SW480 (cell line): ENCODE results near the gene SECTM1.
"Not testable (repeated sequence)": the region's sequence is repeated elsewhere in the genome, so short reads cannot be mapped to it uniquely, and the experiment has no call there.

Experiments used
- DNase-seq: peaks from one replicate; pipeline ENCODE4 v3.0.0-alpha.2; 2016; ENCODE audit warnings: low spot score

The SECTM1 gene

DNA sequence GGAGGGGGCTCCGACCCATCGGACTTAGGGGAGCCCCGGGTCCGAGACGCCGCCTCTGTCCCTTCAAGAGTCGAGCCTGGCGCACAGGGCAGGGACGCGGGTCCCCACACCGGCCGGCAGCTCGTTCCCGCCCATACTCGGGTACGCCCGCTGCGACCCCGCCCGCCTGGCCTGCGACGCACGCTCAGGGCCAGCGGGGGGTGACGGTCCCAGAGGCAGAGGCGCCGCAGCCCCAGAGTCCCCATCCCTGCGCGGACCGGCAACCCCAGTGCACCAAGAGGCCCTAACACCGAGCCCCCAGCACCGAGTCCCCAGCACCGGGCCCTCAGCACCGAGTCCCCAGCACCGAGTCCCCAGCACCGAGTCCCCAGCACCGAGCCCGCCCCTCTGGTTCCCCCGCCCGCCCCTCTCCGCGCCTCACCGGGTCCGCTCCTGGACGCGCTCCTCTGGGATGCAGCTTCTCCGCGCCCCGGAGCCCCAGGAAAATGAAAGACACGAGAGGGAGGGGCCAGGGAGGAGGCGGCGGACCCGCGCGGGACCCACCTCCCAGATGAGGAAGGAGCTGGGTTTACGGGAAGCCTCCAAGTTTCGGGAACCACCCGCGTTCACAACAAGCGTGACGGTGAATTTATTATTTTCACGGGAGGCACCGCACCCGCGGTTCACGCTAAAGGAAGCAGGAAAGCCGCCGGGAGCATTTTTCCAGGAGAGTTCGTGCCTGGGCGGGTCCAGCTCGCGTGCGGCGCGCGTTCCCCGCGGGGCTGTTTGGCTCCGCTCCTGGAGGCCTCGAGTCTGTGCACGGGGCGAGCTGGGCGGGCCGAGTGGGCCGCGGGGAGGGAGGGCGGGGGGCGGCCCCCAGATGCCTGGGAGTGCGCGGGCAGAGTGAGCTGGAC, at the start of gene SECTM1:
Gene SECTM1, minus strand, starts transcription at position 488 of the 893 bp plus-strand sequence. CDS start 6,526 bp downstream, outside the sequence.
- DNase-seq, result no peak

DNA sequence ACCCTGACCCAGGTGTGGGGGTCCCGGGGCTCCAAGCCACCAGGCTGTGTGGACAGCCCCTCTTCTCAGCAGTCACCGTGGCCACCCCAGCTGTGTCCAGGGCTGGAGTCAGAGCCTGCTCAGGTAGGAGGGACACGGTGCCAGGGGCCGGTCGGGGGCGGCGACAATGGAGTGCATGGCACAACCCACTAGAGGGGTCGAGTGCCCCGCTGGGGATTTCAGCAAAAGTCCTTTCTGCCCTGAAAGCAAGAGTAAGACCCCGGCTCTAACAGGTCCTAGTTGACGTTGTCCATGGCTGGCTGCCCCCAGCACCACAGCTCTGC, 49.3 kb upstream of the SECTM1 start:
- no peak for DNase-seq

DNA sequence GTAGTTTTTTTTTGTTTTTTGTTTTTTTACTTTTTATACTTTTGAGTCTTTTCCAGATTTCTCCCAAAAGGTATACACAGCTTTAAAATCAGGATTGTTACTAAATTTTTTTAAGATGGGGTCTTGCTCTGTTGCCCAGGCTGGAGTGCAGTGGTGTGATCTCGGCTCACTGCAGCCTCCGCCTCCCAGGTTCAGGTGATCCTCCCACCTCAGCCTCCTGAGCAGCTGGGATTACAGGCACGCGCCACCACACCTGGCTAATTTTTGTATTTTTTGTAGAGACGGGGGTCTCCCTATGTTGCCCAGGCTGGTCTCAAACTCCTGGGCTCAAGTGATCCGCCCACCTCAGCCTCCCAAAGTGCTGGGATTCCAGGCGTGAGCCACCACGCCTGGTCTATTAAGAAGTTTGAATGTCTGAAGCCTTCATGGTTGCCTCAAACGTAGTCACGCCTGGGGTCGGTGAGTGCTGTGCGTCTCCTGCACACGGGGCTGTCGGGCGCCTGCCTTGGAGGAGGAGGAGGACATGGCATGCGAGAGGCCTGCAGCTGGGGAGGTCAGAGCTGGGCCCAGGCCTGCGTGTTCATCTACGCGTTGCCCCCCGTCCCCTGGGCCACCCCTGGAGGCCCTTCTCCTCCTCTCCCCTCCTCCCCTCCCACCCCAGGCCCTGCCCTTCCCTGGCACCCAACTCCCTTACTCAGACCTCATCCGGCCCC, 48.8 kb upstream of the SECTM1 start:
- not testable (repeated sequence) for DNase-seq

DNA sequence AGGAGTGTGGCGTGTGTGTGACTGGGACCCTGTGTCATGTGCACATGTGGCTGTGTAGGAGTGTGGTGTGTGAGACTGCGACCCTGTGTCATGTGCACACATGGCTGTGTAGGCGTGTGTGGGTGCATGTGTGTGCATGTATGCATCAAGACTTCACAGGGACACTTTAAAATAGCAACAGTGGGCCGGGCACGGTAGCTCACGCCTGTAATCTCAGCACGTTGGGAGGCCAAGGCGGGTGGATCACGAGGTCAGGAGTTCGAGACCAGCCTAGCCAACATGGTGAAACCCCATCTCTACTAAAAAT, 48.1 kb upstream of the SECTM1 start:
- DNase-seq, result not testable (repeated sequence)

DNA sequence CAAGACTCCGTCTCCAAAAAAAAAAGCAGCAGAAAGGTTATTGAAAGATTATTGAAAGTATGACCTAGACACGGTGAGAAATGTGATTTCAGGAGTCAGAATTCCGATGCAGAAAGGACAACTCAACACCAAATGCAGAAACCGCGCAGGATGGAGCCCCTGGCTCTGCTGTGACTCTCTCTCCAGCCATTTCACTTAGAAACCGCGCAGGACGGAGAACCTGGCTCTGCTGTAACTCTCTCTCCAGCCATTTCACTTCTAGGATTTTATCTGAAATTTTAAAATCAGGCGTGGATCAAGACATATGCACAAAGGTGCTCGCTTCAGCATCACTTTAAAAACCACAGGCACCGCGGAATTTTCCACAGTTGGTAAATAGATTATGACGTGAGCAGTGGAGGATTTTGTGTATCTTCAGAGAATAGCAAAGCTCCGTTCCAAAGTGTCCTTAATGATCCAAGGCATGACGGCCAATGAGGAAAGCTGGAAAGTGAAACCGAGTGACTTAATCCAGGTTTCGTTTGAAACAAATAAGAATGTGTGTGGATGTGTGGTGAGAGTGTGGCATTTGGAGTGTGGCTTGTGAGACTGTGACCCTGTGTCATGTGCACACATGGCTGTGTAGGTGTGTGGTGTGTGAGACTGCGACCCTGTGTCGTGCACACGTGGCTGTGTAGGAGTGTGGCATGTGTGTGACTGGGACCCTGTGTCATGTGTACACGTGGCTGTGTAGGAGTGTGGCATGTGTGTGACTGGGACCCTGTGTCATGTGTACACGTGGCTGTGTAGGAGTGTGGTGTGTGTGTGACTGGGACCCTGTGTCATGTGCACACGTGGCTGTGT, 47.5 kb upstream of the SECTM1 start:
- DNase-seq, result peak; percentile 36

DNA sequence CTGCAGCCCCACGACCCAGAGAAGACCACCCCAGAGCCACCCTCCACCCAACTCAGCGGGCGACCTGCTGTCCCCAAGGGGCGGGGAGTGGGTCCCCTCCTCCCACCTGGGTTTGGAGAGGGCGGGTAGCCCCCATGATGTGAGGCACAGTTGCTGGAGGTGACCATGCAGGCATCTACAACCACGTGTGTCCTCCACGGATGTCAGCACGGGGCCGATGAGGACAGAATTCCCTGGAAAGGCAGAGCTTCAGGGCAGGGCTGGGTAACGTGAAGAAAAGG, 45.1 kb upstream of the SECTM1 start:
- no peak for DNase-seq

DNA sequence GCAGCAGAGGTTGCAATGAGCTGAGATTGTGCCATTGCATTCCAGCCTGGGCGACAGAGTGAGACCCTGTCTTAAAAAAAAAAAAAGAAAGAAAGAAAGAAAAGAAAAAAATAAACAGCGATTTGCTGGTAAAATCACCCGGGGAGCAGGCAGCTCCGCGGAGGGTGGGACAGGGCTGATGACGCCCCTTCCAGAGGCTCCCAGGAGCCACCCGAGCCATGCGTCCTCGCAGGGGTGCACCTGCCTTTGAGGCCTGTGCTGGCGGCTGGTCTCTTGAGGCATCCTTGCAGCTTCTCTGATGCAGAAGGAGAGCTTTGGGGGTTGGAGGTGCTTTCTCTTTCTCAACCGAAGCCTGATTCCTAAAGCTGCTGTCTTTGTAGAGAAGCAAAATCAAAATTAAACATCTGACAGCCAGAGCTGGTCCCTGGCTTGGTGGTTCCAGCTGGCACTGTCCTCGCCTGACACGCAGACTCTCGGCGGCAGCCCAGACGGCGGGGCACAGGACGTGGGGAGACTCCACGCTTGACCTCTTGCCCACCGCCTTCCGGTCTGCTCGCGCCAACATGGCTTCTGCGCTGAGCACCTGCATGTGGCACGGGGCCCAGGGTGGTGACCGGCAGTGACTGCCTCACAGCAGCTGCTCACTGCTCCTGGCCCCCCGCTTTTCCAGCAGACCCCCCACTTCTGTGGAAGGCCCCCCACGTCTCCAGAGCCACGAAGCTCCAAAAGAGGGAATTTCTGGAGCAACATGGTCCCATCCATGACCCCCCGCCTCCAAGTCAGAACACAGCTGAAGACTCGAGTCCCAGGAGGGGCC, 44.6 kb upstream of the SECTM1 start:
- no peak for DNase-seq

DNA sequence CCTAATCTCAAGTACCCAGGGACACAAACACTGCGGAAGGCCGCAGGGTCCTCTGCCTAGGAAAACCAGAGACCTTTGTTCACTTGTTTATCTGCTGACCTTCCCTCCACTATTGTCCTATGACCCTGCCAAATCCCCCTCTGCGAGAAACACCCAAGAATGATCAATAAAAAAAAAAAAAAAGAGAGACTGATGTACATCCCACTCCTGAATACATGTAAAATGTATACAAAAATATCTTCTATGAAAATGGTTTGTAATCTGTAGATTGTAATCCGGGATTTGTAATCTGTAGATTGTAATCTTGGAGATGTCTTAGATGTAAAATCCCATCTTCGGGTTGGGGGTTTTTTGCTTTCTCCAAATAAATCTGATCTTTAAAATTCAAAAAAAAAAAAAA, 43.7 kb upstream of the SECTM1 start:
- not testable (repeated sequence) for DNase-seq

DNA sequence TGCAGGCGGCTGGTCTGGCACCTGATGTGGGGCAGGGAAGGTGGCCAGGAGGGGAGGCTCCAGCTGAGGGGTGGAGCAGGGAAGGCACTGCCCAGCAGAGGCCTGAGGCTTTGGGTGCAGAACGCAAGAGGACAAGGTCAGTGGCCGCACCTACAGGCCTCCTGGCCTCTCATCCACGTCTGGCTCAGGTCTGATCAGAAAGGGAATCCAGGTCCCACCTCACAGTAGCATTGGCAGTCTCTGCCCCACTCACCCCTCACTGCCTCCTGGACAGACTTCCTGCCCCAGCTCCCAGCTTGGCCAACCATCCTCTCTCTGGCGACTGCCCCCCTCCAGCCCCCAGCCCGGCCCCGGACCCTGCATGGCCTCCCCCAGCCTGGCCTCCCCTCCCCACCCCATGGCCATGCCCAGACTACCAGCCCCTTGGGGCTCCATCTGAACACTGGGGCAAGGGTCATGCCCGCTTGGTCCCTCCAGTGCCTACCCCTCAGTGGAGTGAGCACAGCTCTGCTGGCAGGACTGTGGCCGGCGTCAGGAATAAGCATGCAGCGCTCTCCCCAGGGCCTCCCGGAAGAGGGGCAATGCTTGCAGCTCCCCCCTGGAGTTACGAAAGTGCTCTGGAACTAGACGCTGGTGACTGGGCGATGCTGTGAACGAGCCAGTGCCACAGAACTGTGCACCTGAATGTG, 42.6 kb upstream of the SECTM1 start:
- DNase-seq, result no peak

DNA sequence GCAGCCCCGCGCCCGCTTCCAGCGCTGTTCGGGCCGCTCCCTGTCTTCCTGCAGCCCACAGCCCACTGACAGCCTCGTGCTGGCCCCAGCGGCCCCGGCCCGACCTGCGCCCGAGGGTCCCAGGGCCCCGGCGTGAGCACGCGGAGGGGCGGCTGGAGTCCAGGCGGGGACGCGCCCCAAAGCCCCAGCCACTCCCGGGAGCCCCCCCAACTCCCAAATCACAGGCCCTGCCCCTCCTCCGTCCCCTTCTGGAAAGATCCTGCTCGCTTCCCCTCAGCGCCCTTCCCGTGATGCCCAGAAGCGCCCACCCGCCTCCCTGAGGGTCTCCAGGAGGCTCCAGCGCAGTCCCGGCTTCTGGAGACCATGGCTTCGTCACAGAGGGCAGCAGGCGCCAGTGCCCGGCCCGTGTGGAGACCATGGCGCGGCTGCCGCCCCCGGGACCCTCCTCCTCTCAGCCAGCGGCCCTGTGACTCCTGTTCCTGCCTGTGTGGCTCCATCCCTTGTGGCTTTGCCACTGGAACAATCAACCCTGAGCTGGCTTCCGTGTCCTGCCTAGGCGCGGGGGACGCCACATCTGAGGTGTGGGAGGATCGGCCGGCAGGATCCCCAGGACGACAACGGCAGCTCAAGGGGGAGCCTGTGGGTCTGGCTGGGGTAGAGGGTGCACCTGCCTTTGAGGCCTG, 41.9 kb upstream of the SECTM1 start:
- no peak for DNase-seq

DNA sequence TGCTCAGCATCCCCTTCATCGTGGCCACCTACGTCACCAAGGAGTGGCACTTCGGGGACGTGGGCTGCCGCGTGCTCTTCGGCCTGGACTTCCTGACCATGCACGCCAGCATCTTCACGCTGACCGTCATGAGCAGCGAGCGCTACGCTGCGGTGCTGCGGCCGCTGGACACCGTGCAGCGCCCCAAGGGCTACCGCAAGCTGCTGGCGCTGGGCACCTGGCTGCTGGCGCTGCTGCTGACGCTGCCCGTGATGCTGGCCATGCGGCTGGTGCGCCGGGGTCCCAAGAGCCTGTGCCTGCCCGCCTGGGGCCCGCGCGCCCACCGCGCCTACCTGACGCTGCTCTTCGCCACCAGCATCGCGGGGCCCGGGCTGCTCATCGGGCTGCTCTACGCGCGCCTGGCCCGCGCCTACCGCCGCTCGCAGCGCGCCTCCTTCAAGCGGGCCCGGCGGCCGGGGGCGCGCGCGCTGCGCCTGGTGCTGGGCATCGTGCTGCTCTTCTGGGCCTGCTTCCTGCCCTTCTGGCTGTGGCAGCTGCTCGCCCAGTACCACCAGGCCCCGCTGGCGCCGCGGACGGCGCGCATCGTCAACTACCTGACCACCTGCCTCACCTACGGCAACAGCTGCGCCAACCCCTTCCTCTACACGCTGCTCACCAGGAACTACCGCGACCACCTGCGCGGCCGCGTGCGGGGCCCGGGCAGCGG, 41.2 kb upstream of the SECTM1 start:
- DNase-seq, result no peak

DNA sequence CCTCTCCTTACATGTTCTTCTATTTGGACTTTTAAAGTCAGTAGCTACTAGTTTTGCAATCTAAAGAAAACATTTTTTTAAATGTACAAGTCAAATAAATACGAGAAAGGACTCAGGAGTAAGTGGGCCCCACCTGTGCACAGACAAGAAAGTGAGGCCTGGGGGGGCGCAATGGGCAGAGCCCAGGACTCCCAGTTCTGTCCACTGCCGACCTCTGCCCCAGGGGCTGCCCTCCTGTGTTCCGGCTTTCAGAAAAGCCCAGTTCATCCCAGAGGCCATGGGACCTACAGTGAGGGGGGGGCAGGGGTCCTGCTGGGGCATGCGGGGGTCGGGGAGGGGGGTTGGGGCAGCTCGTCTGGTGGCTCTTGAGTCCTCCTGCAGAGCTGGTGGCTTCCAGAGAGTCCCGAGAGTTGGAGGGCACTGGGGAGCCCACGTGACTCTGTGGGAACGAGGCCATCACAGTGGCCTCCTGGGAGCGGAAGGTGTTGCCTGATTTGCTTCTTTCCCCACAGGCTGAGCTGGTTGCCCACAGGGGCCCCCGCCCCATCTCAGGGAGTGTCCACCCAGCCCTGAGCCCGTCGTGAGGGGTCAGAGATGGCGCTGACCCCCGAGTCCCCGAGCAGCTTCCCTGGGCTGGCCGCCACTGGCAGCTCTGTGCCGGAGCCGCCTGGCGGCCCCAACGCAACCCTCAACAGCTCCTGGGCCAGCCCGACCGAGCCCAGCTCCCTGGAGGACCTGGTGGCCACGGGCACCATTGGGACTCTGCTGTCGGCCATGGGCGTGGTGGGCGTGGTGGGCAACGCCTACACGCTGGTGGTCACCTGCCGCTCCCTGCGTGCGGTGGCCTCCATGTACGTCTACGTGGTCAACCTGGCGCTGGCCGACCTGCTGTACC, 40.4 kb upstream of the SECTM1 start:
- DNase-seq, result no peak

DNA sequence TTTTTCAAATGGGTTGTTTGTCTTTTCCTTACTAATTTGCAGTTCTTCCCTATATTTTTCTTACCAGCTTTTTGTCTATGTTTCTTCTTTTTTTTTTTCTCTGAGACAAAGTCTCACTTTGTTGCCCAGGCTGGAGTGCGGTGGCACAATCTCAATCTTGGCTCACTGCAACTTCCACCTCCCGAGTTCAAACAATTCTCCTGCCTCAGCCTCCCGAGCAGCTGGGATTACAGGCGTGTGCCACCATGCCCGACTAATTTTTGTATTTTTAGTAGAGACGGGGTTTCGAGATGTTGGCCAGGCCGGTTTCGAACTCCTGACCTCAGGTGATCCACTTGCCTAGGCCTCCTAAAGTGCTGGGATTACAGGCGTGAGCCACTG, 39.5 kb upstream of the SECTM1 start:
- DNase-seq, result not testable (repeated sequence)

DNA sequence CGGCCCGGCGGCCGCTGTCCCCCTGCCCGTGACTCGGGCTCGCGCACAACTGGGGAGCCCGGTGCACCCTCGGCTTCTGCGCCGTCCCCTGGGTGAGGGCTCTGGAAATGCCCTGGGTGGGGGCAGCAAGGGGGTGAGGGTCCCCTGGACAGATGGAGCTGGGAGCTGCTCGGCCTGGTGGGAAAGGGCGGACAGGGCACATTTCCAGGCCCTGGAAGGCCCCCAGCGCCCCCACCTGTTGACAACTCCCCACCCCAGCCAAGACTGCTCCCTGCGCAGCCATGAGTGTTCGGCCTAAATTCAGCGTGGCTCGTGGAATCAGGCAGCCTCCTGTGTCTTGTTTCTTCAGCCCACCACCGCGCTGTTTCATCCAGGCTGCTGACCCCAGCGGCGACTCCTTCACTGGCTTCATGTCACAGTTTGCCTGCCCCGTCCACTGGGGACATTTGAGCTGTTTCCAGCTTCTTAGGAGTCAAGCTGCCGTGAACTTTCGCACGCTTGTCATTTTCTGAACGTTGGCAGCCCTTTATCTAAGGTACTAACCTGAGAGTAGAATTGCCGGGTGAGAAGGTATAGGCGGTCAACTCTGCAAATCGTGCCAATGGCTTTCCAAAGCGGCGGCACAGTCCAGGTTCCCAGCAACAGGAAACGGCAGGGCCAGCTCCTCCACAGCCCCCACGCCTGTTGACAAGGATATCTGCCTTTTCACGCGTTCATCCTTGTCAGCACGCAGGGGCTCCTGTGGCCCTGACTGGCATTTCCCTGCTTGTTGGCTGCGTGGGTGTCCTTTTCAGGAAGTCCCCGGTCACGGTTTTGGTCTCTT, 38.9 kb upstream of the SECTM1 start:
- DNase-seq, result no peak

DNA sequence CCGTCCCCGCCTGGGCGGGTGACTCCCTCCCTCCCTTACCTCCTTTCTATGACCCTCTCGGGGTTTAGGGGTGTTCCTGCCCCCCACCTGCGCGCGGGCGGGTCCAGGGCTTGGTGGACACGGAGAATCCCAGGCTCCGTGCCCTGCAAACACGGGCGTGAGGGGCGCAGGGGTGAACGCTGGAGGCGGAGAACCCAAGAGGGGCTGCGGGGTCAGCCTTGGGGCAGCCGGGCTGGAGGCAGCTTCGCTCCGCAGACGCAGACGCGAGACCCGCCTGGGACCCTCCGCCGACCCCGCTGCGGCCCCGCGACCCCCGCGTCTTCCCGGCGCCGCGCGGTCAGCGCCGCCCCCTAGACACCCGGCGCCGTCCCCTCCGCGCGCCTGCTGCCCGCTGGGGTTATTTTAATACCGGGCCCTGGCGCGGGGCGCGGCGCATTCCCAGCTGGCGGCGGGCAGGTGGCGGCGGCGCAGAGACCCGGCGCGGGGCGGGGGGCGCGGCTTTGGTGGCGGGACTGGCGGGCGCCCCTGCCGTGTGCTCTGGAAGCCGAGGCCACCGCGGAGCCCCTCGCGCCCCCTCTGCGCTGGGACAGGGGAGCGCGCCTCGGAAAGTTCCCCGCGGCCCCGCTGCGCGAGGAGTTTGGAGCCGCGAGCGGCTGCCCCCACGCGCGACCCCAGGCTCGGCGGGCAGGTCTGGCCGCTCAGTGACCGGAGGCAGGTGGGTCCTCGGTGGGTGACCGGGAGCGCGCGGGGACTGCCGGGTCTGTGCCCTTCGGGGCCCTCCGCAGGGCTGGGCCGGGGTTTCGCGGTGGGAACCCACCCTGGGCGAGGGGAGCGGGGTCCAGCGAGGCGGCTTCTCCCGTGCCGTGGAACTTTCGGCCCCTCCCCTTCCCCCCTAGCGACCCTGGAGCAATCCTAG, 38.0 kb upstream of the SECTM1 start, which contains the start of gene UTS2R:
Gene UTS2R, plus strand, starts transcription at position 433 of the 916 bp plus-strand sequence. CDS start 2,560 bp downstream, outside the sequence.
- no peak for DNase-seq

DNA sequence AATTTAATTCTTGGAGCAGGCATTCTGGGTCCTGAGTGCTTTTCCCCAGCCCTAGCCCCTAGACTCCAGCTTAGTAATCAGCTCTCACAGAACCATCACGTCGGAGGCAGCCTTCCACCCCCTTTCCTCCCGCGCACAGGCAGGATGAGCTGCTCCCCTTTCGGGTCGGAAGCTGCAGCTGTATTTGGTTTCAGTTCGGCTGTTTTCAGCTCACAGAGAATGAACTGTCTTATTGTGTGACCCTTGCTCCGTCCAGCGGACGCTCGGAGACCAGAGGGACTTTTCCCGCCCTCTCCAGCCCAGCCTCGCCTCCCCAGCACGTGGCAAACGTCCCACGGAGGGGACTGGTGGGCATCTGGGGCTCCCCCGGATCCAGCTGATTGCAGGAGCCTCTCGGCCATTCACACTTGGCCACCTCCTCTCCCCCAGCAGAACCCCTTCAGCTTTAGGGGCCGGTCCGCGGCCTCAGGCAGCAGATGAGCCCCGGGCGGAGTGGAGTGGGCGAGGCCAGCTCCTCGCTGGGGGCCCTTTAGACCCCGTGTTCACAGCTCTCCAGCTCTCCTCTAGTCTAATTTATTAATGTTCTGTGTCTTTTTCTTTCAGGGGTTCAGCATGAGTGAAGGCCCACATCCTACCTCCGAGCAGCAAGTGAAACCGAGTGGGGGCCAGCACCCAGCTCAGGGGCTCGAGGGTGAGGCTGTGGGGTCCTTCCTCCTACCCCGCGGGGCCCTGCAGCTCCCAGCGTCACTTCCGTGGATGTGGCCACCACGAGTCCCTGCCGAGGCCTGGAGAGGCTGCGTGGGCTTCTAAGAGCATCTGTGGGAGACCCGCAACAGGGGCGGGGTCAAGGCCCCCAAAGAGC, 37.1 kb upstream of the SECTM1 start:
- DNase-seq, result no peak
